HG03066 (cell line): ENCODE results near the gene PTCRA.
"Not testable (repeated sequence)": the region's sequence is repeated elsewhere in the genome, so short reads cannot be mapped to it uniquely, and the experiment has no call there.

Source experiments
- ATAC-seq: cut with Tn5 transposase; IDR thresholded peaks from one replicate; pipeline ENCODE4 v1.9.1; 2021; ENCODE audit warnings: low read depth; ENCODE audit not compliant: unreplicated experiment

The PTCRA gene

DNA sequence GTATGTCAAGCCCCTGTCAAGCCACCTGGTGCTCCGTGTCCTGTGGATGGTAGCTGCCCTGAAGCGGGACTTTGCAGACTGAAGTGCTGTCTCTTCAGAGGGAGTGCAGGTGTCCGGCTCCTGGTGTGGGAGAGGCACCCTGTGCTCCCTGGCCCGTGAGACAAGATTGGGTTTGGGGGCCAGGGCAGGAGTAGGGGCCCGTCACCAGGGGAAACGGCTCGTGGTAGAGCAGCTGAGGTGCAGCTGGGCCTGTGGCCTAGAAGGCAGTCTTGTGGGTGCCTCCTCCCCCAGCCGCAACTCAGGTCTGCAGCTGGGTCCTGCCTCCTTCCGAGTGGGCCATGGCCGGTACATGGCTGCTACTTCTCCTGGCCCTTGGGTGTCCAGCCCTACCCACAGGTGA lies at the start of gene PTCRA:
PTCRA (plus strand) TSS at position 322 of the 400 bp plus-strand sequence; CDS start at position 339, 17 bp downstream.
- no peak for ATAC-seq

DNA sequence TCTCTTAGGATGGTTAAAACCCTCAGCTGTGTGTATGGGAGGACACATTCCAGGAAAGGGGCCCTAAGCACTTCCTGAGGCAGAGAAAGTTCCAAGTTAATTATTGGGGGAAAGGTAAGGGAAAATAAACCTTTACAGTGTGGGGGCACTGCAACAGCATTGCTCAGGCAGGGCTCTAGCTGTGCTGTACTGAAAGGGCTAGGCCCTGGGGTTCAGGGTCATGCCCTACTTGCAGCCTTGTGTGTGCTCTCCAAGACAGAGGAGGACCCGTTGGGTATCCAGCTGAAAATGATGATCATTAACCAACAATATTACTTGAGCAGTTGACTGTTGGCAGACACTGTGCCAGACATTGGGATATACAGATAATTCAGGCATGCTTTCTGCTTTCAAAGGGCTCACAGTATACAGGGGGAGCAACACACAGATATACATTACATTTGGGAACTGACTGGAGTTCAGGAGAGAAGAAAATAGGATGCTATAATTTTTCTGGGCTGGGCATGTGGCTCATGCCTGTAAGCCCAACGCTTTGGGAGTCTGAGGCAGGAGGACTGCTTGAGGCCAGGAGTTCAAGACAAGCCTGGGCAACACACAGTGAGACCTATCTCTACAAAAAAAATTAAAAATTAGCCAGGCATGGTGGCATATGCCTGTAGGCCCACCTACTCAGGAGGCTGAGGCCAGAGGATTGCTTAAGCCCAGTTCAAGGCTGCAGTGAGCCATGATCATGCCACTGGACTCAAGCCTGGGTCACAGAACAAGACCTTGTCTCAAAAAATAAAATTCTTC lies 45.5 kb upstream of the PTCRA start:
- ATAC-seq = no peak

DNA sequence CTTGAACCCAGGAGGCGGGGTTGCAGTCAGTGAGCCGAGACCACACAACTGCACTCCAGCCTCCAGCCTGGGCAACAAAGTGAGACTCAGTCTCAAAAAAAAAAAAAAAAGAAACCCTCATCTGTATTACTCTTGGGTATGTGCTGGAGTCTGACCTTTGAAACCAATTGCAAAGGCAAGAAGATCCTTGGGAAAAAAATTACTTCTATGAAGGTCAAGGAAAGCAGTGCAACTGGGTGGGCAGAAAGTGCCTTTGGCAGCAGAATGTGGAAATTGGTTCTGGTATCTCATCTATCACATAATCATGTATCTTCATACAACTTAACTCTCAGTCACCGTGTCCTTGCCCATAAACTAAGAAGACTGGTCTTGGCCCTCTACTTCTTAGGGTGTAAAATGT lies 44.1 kb upstream of the PTCRA start:
- ATAC-seq = no peak

GRCh38 chr6:42873313-42873712 lies 42.5 kb upstream of the PTCRA start:
- ATAC-seq = no peak

DNA sequence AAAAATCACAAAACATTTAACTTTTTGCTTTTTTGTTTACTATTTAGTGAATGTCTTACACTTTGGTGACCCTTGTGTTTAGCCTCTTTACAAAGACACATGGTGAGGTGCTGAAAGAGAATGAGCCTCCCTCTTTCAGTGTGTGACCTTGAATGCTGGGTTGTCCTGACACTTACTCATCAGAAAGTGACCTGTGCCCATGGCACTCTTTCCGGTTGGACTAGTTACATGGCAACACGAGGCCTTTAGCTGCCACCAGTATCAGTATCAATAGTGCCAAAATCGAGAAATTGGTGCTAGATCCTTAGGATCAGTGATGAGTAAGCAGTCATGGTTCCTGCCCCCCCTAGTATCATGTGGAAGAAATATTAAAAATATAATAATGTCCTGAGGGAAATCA lies 38.2 kb upstream of the PTCRA start:
- ATAC-seq = no peak

GRCh38 chr6:42879372-42880239 lies 36.2 kb upstream of the PTCRA start, which contains the start of gene RPL7L1:
Gene RPL7L1, plus strand, starts transcription at chr6:42879616. Its CDS starts 295 bp downstream, at chr6:42879911.
- ATAC-seq = peak; percentile 87

GRCh38 chr6:42880240-42880817 lies 35.5 kb upstream of the PTCRA start:
- not testable (repeated sequence) for ATAC-seq

- ATAC-seq = not testable (repeated sequence)
These were observed 35.0 kb upstream of the PTCRA start for GRCh38 chr6:42880871-42881270.

GRCh38 chr6:42885702-42886101 lies 30.2 kb upstream of the PTCRA start:
- ATAC-seq = no peak

- ATAC-seq = not testable (repeated sequence)
These were observed 27.7 kb upstream of the PTCRA start for GRCh38 chr6:42888201-42888600.

DNA sequence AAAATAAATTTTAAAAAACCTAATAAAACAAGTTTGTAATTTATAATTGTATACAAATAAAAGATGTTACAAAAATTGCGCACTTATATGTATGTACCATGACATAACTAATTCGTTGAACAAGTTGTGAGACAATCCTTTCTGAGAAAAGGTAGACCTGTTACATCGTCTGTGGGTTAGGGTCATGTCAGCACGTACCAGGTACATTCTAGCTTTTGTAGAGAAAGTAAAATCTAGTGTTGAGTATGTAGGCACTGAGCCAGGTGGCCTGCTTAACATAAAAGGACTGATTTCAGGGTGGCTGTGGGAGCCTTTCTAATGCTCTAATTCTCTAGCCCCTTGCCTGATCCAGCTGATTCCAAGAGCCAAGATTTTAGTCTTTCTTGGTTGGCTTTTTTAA lies 26.0 kb upstream of the PTCRA start:
- no peak for ATAC-seq

DNA sequence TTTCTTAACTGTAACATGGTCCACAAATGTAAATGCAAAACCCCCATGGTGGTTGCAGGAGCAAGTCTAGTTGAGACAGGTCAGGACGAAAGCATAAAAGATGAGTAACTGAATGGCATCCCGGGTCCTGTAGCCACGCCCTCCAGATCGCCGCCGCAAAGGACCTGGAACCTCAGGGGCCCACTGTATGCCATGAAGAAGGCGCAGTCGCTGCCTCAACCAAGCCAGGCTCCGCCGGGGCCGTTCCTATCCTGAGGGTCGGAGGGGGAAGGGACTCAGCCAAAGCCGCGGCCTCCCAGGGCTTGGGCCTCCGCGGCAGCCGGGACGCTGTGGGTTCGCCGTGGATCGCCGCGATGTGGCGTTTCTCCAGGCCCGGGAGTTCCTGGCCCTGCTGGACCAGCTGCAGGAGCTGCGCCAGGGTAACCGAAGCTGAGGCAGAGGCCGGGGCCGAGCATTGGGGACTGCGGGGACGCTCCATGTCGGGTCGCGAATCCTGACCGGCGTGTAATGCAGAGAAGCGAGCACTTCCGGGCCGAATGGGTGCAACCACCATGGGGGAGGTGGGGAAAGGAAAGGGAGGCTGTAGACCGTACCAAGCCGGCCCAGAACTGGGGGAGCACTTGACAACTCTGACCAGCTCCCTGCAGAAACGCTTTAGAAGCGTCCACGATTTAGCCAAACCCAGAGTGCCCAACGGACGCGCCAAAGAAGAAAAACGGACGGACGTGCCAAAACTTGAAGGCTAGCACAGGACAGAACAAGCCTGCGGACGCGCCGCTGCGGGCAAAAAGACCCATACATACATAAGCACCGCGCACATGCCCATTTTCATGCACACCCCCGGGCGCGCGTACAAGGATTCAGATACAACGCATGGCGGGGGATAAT lies 25.3 kb upstream of the PTCRA start:
- ATAC-seq = peak; percentile 95

- no peak for ATAC-seq
These were observed 24.6 kb upstream of the PTCRA start for GRCh38 chr6:42891199-42891722.

DNA sequence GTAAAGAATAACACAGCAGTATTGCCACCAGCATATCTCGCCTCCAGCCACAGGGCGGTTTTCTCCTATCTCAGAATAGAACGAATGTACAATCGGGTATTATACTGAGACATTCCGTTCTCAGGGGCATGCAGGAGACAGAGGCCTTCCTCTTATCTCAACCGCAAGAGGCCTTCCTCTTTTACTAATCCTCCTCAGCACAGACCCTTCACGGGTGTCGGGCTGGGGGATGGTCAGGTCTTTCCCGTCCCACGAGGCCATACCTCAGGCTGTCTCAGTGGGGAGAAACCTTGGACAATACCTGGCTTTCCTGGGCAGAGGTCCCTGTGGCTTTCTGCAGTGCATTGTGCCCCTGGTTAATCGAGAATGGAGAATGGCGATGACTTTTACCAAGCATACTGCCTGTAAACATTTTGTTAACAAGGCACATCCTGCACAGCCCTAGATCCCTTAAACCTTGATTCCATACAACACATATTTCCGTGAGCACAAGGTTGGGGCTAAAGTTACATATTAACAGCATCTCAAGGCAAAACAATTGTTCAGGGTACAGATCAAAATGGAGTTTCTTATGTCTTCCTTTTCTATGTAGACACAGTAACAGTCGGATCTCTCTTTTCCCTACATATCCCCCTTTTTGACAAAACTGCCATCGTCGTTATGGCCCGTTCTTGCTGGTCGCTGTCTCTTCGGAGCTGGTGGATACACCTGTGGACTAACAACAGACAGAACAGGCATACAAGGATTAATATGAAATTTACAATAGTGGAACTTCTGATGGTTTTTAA lies 21.6 kb upstream of the PTCRA start:
- not testable (repeated sequence) for ATAC-seq

DNA sequence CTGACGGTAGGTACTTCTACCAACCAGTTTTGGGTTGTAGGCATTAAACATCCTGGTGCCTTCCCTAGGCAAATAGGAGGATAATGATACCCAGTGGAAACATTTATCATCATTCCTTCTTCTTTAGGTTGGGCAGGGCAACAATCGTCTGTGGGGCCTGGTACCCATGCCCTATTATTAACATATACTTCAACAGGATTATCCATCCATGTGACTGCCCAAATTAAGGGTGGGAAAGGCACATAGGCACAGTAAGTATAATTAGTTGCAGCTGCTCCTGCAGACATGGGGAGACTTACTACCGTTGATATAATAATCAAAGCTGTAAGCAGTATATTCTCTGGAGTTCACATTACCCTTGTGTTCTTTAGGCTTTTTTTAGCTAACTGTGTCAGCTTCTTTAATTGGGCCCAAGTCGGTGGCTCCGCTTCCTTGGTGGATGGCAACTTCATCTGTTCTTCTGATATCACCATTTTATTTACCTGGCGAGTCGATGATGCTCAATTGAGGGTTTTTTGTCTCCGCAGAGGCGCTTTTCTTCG lies 19.6 kb upstream of the PTCRA start:
- no peak for ATAC-seq

DNA sequence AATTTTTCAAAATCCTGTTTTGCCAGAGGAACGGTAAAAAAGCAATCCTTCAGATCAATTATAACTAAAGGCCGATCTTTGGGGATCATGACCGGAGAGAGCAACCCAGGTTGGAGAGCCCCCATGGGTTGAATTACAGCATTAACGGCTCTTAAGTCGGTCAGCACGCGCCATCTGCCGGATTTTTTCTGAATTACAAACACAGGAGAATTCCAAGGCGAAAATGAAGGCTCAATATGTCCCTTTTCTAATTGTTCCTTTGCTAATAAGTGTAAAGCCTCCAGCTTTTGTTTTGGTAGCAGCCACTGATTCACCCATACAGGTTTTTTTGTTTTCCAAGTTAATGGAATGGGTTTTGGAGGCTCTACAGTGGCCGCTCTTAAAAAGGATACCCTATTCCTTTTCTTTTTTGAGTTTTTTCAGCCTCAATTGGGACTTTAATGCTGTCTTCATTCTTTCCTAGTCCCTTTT lies 16.9 kb upstream of the PTCRA start:
- no peak for ATAC-seq

GRCh38 chr6:42899871-42900270 lies 16.0 kb upstream of the PTCRA start:
- ATAC-seq = no peak

GRCh38 chr6:42901538-42901957 lies 14.3 kb upstream of the PTCRA start:
- peak; percentile 60 for ATAC-seq
